Calu3 (cell line): ENCODE data around the gene C1orf21. TPM values are rescaled to one million over a fixed set of nuclear protein-coding genes. Genes with fewer than 3 reads are reported as not detected.

ENCODE experiments used
- BruUV-seq: library from RNA; stranded (reverse); fragments of 400-500 nt; replicated peaks from 2 replicates; lab custom pipeline; 2021; lab: Mats Ljungman, UMichigan
- CTCF ChIA-PET: fragments of 300-600 bp; sonication (Branson Sonifier 250); formaldehyde crosslinking; loops from one replicate; lab custom pipeline; 2022; ENCODE audit warnings: antibody characterized with exemption; lab: Charles Lee
- DNase-seq: peaks from one replicate; pipeline ENCODE4 v3.0.0; 2022
- H3K27ac Mint-ChIP-seq: one replicate; pipeline ENCODE4 v1.8.0; 2022; ENCODE audit warnings: mixed read lengths; ENCODE audit not compliant: unreplicated experiment
- H3K27me3 Mint-ChIP-seq: one replicate; pipeline ENCODE4 v1.8.0; 2022; ENCODE audit warnings: mixed read lengths; ENCODE audit not compliant: unreplicated experiment
- H3K36me3 Mint-ChIP-seq: one replicate; pipeline ENCODE4 v1.8.0; 2022; ENCODE audit warnings: mild to moderate bottlenecking, moderate library complexity, mixed read lengths; ENCODE audit not compliant: insufficient read depth, unreplicated experiment
- H3K4me1 Mint-ChIP-seq: one replicate; pipeline ENCODE4 v1.8.0; 2022; ENCODE audit warnings: mild to moderate bottlenecking, low read depth, mixed read lengths; ENCODE audit not compliant: unreplicated experiment
- H3K4me3 Mint-ChIP-seq: one replicate; pipeline ENCODE4 v1.8.0; 2022; ENCODE audit warnings: mild to moderate bottlenecking, low read depth, moderate library complexity, mixed read lengths; ENCODE audit not compliant: unreplicated experiment
- H3K9me3 Mint-ChIP-seq: one replicate; pipeline ENCODE4 v1.8.0; 2022; ENCODE audit warnings: low read depth, mixed read lengths; ENCODE audit not compliant: unreplicated experiment
- intact Hi-C: fragments of 100-400 bp; cut with micrococcal nuclease; formaldehyde crosslinking; loops from one replicate; pipeline ENCODE4 v1.10.0; 2022; ENCODE audit not compliant: unreplicated experiment
- total RNA-seq: library from RNA; stranded (reverse); gene quantifications from 2 replicates; pipeline ENCODE4 v1.2.3, GENCODE V29; 2022
- TF ChIP-seq, protein P1 (sequence below): fragments of 200-600 bp; IDR thresholded peaks from one replicate; pipeline ENCODE4 v1.8.0; 2022; ENCODE audit warnings: antibody characterized with exemption; ENCODE audit not compliant: unreplicated experiment

The C1orf21 gene
- total RNA-seq, 1 experiment from 2014 or later = 20.6 TPM

GRCh38 chr1:184408580-184408979 lies 21.8 kb downstream of the C1orf21 start:
- Mint-ChIP-seq H3K4me3 (peak overlapping the region; percentile 53), H3K36me3 (no peaks in the 10 kb centered on the region), H3K27ac (peak overlapping the region; percentile 59), H3K27me3 (no peaks in the 10 kb centered on the region), H3K9me3 (no peaks in the 10 kb centered on the region), H3K4me1 (peaks cover 47% of the 10 kb centered on the region)
- no peak for DNase-seq
- TSS peak; percentile 62 for BruUV-seq
- CTCF ChIA-PET = interaction anchor here (0.5 to 1.6 kb wide), 4 partner anchors 22 to 255 kb away, joined by 3 to 11 read pairs (median 4); partner anchors contain the start of gene C1orf21
- TF ChIP-seq, protein P1, sequence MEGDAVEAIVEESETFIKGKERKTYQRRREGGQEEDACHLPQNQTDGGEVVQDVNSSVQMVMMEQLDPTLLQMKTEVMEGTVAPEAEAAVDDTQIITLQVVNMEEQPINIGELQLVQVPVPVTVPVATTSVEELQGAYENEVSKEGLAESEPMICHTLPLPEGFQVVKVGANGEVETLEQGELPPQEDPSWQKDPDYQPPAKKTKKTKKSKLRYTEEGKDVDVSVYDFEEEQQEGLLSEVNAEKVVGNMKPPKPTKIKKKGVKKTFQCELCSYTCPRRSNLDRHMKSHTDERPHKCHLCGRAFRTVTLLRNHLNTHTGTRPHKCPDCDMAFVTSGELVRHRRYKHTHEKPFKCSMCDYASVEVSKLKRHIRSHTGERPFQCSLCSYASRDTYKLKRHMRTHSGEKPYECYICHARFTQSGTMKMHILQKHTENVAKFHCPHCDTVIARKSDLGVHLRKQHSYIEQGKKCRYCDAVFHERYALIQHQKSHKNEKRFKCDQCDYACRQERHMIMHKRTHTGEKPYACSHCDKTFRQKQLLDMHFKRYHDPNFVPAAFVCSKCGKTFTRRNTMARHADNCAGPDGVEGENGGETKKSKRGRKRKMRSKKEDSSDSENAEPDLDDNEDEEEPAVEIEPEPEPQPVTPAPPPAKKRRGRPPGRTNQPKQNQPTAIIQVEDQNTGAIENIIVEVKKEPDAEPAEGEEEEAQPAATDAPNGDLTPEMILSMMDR = no peak
- intact Hi-C loops = loop anchor here (5.0 kb wide), 1 partner anchor 74 kb away; no protein-coding TSS in a partner anchor

GRCh38 chr1:184409011-184409410 lies 22.2 kb downstream of the C1orf21 start:
- H3K27ac Mint-ChIP-seq = peak overlapping the region; percentile 59
- no TSS peak for BruUV-seq
- no peaks in the 10 kb centered on the region for H3K27me3 Mint-ChIP-seq
- TF ChIP-seq, protein P1 = no peak
- peak overlapping the region; percentile 22 for H3K4me3 Mint-ChIP-seq
- CTCF ChIA-PET = interaction anchor here (0.6 to 1.2 kb wide), 2 partner anchors 41 to 255 kb away, joined by 3 read pairs; no protein-coding TSS in a partner anchor
- intact Hi-C loops = loop anchor here (5.0 kb wide), 1 partner anchor 73 kb away; no protein-coding TSS in a partner anchor
- peaks cover 47% of the 10 kb centered on the region for H3K4me1 Mint-ChIP-seq
- H3K36me3 Mint-ChIP-seq = no peaks in the 10 kb centered on the region
- H3K9me3 Mint-ChIP-seq = no peaks in the 10 kb centered on the region
- no peak for DNase-seq

- Mint-ChIP-seq H3K36me3 (no peaks in the 10 kb centered on the region), H3K27ac (no peak overlapping the region), H3K4me1 (peaks cover 44% of the 10 kb centered on the region), H3K4me3 (no peak overlapping the region), H3K27me3 (no peaks in the 10 kb centered on the region), H3K9me3 (no peaks in the 10 kb centered on the region)
- TF ChIP-seq, protein P1 = no peak
- no peak for DNase-seq
- intact Hi-C loops = no loop called here
- BruUV-seq = no TSS peak
- CTCF ChIA-PET = interaction anchor here (0.6 kb wide), 2 partner anchors 18 to 26 kb away, joined by 4 to 9 read pairs; partner anchors contain the start of gene C1orf21
Observed at GRCh38 chr1:184412472-184412871, 25.6 kb downstream of the C1orf21 start.

- no peak for DNase-seq
- intact Hi-C loops = no loop called here
- Mint-ChIP-seq H3K4me3 (no peak overlapping the region), H3K9me3 (no peaks in the 10 kb centered on the region), H3K36me3 (peaks cover 4% of the 10 kb centered on the region), H3K27me3 (no peaks in the 10 kb centered on the region), H3K4me1 (peaks cover 38% of the 10 kb centered on the region), H3K27ac (no peak overlapping the region)
- CTCF ChIA-PET = interaction anchor here (0.6 kb wide), 1 partner anchor 67 kb away, joined by 5 read pairs; no protein-coding TSS in a partner anchor
- TF ChIP-seq, protein P1 = no peak
- BruUV-seq = no TSS peak
Observed at GRCh38 chr1:184416481-184416880, 29.7 kb downstream of the C1orf21 start.
